SH-SY5Y (cell line): Measurements from ENCODE around the gene MYT1.

Source experiments
- GATA2 ChIP-seq: IDR thresholded peaks from 2 replicates; pipeline ENCODE4 v1.6.1; 2011; ENCODE audit warnings: mild to moderate bottlenecking, low read depth, low read length
- GATA3 ChIP-seq: IDR thresholded peaks from 2 replicates; pipeline ENCODE4 v1.6.1; 2011; ENCODE audit warnings: low read depth, mild to moderate bottlenecking, low read length, moderate library complexity

MYT1 gene

DNA sequence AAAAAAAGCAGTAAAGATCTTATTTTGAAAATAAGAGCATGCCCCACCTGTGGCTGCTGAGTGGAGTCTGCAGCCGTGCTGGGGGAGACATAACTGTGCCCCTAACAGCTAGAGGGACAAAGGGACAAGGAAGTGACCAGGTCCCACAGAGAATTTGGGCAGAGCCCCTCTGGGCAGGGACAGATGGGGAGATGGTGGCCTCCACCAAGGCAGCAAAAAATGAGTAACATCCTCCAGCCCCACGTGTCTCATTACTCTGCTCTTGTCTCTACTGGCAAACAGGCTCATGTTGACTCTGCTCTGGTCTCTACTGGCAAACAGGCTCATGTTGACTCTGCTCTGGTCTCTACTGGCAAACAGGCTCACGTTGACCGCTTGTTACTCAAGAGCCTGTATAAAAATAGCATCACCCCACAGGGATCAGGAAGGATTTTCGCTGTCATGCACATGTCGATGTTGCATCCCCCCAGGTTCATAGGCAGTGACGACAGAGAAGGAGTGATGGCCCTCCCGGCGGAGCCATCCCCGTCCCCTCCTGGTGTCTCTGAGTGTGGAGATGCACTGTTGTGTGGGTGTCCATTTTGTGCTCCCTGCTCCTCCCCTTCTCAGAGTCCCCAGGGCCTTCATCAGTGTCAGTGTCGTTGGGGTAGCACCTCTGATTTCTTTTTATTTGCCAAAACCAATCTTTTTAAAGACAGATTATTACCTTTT is 74.0 kb downstream of the MYT1 start:
- no peak for TF ChIP-seq GATA2
- no peak for TF ChIP-seq GATA3

DNA sequence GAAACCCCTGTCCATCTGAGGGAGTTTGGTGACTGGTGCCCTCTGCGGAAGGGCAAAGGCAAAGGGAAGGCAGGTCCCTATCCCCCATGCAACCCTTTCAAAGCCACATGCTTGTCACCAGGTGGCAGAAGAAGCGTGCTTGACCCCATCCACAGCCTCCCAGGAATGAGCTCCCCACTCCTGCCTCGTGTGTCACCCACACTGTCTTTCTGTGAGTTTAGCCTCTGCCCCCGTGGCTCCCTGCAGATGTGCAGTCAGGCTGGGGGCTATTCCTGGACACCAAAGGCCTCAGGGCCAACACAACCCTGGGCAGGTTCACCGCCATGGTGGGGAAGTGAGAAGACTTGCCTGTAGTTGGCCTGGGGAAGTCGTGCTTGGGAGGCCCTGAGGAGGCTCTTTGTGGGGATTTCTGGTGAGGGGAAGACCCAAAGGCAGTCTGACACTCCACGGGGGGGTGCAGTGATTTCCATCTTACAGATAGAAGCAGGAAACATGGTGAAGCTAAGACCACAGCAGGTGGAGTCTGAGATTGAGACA is 74.7 kb downstream of the MYT1 start:
- TF ChIP-seq GATA3: no peak
- no peak for TF ChIP-seq GATA2

GRCh38 chr20:64239449-64240242 is 75.4 kb downstream of the MYT1 start:
- TF ChIP-seq GATA2 (no peak), GATA3 (no peak)

DNA sequence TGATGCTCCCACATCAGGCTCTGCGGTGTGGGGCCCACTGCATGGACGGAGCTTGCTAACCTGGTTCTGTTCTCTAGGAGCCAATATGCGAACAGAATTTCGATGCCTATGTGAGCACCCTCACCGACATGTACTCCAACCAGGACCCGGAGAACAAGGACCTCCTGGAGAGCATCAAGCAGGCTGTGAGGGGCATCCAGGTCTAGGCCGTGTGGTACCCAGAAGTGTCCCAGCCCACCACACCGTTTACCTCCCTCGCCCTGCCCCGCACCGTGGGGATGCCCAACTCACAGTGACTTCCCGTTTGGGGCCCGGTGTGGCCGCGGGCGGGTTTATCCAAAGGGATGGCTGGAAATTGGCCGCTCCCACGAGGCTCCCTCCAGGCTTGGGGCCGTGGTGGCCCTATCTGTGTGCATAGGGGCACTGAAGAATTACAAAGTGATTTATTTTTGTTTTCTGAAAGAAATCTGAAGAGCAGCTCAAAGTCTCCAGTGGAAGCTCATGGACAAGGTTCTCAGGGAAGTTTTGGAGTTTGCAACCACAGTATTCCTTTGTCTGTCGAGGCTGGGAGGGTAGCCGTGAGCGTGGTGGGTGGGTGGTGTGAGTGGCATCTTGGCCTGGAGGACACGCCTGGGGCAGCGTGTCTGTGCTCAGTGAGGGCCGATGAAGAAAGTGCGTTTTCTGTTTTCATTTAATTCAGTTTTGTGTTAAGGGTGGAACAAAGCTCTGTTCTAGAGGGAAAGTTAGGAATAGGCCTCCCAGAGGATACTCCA is 76.2 kb downstream of the MYT1 start:
- TF ChIP-seq GATA2: no peak
- TF ChIP-seq GATA3: no peak

- TF ChIP-seq GATA2: no peak
- no peak for TF ChIP-seq GATA3
Measured at GRCh38 chr20:64241061-64241460, 76.8 kb downstream of the MYT1 start.

DNA sequence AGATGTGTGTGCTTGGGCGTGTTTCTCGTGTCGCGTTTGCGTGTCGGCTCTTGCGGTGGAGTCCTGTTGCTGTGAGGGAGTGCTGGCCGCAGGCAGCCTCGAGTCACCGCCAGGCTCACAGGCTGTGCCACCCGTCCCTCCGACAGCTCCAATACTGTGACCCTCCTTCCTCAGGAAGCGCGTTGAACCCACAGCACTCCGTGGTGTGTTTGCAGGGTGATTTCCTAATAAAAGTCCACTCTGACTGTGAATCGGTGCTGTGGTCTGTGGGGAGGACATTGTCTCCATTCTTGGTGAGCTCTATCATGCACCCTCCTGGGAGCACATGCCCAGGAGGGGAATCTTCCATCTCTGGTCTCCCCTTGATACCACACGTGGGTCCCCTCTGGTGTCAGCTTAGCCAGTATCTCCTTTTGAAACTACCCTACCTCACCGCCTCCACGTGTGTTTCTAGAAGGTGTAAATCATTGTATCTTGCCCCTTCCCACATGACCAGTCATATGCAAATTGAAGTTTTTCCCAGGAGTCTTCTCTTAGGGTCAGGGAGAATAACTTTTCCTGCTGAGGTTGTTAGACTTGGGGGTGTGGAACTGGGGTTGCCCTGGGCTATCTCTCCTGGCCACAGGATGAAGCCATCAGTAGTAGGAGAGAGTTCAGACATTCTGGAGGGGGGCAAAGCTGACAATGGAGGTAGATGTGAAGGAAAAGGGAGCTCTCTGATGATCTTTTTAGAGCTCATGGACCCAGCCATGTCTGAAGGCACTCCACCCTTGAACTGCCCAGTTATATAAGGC is 77.9 kb downstream of the MYT1 start:
- no peak for TF ChIP-seq GATA3
- no peak for TF ChIP-seq GATA2

DNA sequence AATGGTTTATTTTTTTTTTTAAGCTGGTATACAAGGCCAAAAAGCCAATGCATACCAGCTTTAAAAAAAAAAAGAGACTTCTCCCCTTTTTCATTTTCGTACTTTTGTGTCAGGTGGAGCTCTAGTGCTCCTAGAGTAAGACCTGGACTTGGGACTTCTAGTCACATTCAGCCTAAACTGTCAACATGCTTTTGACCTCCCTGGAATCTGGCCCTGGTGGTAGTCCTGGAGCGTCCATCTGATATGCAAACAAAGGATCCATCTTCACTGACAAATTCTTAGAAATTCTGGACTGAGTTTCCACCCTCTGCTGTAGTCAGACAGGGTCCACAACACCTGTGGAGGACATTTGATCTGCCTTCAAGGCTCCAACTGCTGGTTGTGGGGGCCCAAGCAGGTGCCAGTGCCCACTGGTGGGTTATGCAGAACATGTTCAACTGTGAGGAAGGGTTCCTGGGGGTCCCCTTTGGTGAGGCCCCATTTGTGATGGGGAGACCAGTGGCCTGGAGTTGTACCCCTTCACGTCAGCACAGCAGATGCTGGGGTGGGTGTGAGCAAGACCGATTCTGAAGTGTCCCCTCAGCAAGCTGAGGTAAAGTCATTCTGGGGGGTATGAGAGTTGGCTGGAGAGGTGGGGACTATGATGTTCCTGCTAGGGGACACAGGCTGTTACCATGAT is 78.7 kb downstream of the MYT1 start:
- no peak for TF ChIP-seq GATA2
- TF ChIP-seq GATA3: no peak

- TF ChIP-seq GATA2: no peak
- TF ChIP-seq GATA3: no peak
Measured at GRCh38 chr20:64244281-64244805, 80.1 kb downstream of the MYT1 start.

DNA sequence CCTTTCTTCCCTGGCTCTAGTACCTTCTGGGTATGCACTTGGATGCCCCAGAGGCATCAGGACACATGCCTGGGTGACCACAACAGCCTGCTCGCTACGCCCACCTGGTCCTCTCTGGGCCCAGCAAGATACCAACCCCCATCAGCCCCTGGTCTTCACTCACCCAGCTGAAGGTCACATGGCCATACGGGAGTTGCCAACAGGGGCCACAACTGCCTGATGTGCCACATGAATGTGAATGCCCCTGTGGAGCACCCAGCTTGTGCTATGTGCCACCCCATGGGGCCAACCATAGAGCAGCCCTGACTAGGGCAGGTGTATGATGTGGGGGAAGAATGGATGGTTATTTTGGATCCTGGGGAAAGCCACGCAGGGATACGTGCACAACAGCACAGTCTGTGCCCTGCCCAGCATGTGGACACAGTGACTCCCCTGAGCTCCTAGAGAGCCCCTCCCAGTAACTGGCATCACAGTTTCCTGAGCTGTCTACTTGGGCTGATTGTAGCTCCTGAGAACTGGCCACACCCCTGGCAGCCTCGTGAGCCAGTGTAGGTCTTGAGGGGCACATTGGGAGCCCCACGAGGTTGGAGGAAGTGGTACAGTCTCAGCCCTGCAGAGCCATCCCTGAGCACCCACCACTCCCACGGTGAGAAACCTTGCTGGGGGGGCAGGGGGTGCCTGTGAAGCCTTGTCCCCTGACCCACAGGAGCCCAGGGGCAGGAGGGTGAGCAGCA is 80.8 kb downstream of the MYT1 start:
- no peak for TF ChIP-seq GATA3
- no peak for TF ChIP-seq GATA2

- TF ChIP-seq GATA3 (no peak), GATA2 (no peak)
Measured at GRCh38 chr20:64245746-64246595, 81.7 kb downstream of the MYT1 start.

DNA sequence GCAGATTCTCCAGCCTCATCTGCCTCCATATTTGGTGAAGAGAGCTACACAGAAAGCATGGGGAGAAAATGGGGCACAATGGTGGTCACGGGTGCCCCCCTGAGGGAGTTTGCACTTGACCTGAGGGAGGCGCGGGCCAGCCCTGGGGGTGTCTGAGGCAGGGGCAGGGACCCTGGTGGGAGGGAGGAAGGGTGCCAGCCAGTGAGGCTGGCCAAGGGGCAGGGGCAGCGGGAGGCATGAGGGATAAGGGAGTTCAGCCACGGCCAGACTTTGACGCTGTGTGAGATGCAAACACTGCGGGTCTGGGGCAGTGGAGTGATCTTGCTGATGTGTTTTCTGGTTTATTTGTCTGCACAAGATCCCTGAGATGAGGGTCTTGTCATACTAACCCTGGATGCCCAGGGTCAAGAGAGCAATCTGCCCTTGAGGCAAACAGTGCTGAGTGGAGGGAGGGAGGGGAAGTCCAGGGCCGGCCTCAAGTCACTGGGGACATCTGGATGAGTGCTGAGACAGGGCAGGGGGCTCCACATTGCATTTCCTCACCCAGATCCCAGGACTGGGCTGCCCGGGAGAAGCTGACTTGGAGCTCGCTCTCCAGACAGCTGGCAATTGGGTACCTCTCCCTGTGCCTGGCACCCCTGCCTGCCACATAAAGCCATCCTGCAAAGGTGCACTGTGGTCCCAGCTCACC is 82.5 kb downstream of the MYT1 start:
- no peak for TF ChIP-seq GATA2
- TF ChIP-seq GATA3: no peak
